Progenitor cell of endocrine pancreas (in vitro differentiated cells): Measurements from ENCODE around the gene GJB6. TPM values are rescaled to one million over a fixed set of nuclear protein-coding genes. Genes with fewer than 3 reads are reported as not detected.
"Not testable (repeated sequence)": the region's sequence is repeated elsewhere in the genome, so short reads cannot be mapped to it uniquely, and the experiment has no call there.

Source experiments
- DNase-seq: peaks from one replicate; pipeline ENCODE4 v3.0.0; 2021; ENCODE audit warnings: low spot score; ENCODE audit not compliant: unreplicated experiment
- H3K27ac Mint-ChIP-seq: 2 replicates; pipeline ENCODE4 v1.8.0; 2021; ENCODE audit warnings: mild to moderate bottlenecking, moderate library complexity, mixed read lengths
- H3K27me3 Mint-ChIP-seq: 2 replicates; pipeline ENCODE4 v1.8.0; 2021; ENCODE audit warnings: mixed read lengths
- H3K36me3 Mint-ChIP-seq: 2 replicates; pipeline ENCODE4 v1.8.0; 2022; ENCODE audit warnings: mixed read lengths; ENCODE audit not compliant: insufficient read depth
- H3K4me1 Mint-ChIP-seq: 2 replicates; pipeline ENCODE4 v1.8.0; 2021; ENCODE audit warnings: low read depth, mixed read lengths
- H3K4me3 Mint-ChIP-seq: 2 replicates; pipeline ENCODE4 v1.8.0; 2021; ENCODE audit warnings: low read depth, mild to moderate bottlenecking, moderate library complexity, mixed read lengths
- H3K9me3 Mint-ChIP-seq: 2 replicates; pipeline ENCODE4 v1.8.0; 2021; ENCODE audit warnings: low read depth, mixed read lengths
- CTCF ChIP-seq: fragments of 200-600 bp; sonication (generic); IDR thresholded peaks from one replicate; pipeline ENCODE4 v1.5.0; 2021; ENCODE audit warnings: antibody characterized with exemption, mild to moderate bottlenecking; ENCODE audit not compliant: unreplicated experiment
- long read RNA-seq: library from polyadenylated mRNA; unstranded; transcript quantifications from one replicate; pipeline ENCODE4 v2.0.0, GENCODE V29; 2020
- total RNA-seq: library from RNA; stranded (reverse); gene quantifications from 2 replicates; pipeline ENCODE4 v1.2.1, GENCODE V29; 2021

The GJB6 gene
- total RNA-seq = 1.5 and 3.1 TPM in 2 replicates
- long read RNA-seq, partial matches to known transcripts = 0 of 2 reads
- long read RNA-seq, other reads (novel, unspliced or antisense) = 0 of 2 reads

- no peak within 1 kb of the TSS for H3K27ac Mint-ChIP-seq
- peaks cover 57% of the 10 kb centered on the region for H3K27me3 Mint-ChIP-seq
- DNase-seq = peak; percentile 25
- H3K36me3 Mint-ChIP-seq = no peaks in the 10 kb centered on the region
- H3K4me1 Mint-ChIP-seq = peaks cover 3% of the 10 kb centered on the region
- no peaks in the 10 kb centered on the region for H3K9me3 Mint-ChIP-seq
- TF ChIP-seq CTCF = peak; percentile 21
- H3K4me3 Mint-ChIP-seq = peak within 1 kb of the TSS; percentile 59
These were observed at the start of gene GJB6 for GRCh38 chr13:20231839-20232555. GJB6 (minus strand) TSS chr13:20232319; CDS start chr13:20223480, 8,839 bp downstream.

- H3K4me3 Mint-ChIP-seq, H3K36me3 Mint-ChIP-seq, DNase-seq, H3K27me3 Mint-ChIP-seq, H3K4me1 Mint-ChIP-seq, H3K9me3 Mint-ChIP-seq, H3K27ac Mint-ChIP-seq: not testable (repeated sequence)
These were observed 44.8 kb upstream of the GJB6 start for GRCh38 chr13:20276901-20277300.

- H3K4me1 Mint-ChIP-seq = no peaks in the 10 kb centered on the region
- DNase-seq = no peak
- H3K27ac Mint-ChIP-seq = no peak overlapping the region
- no peak overlapping the region for H3K4me3 Mint-ChIP-seq
- TF ChIP-seq CTCF = no peak
- peaks cover 2% of the 10 kb centered on the region for H3K9me3 Mint-ChIP-seq
- no peaks in the 10 kb centered on the region for H3K36me3 Mint-ChIP-seq
- H3K27me3 Mint-ChIP-seq = no peaks in the 10 kb centered on the region
These were observed 42.3 kb upstream of the GJB6 start for GRCh38 chr13:20274466-20274865.

- Mint-ChIP-seq H3K4me3 (no peak overlapping the region), H3K36me3 (no peaks in the 10 kb centered on the region), H3K4me1 (no peaks in the 10 kb centered on the region), H3K9me3 (peaks cover 2% of the 10 kb centered on the region), H3K27me3 (no peaks in the 10 kb centered on the region), H3K27ac (no peak overlapping the region)
- no peak for TF ChIP-seq CTCF
- DNase-seq = no peak
These were observed 40.6 kb upstream of the GJB6 start for GRCh38 chr13:20272588-20273171.

GRCh38 chr13:20272104-20272503 lies 40.0 kb upstream of the GJB6 start:
- Mint-ChIP-seq H3K4me3 (no peak overlapping the region), H3K4me1 (no peaks in the 10 kb centered on the region), H3K9me3 (no peaks in the 10 kb centered on the region), H3K27me3 (no peaks in the 10 kb centered on the region), H3K27ac (no peak overlapping the region), H3K36me3 (no peaks in the 10 kb centered on the region)
- DNase-seq = no peak
- TF ChIP-seq CTCF = no peak

- Mint-ChIP-seq H3K4me1 (no peaks in the 10 kb centered on the region), H3K27me3 (no peaks in the 10 kb centered on the region), H3K36me3 (no peaks in the 10 kb centered on the region), H3K4me3 (no peak overlapping the region), H3K9me3 (no peaks in the 10 kb centered on the region), H3K27ac (no peak overlapping the region)
- no peak for DNase-seq
- TF ChIP-seq CTCF = no peak
These were observed 39.3 kb upstream of the GJB6 start for GRCh38 chr13:20271441-20271840.
